GM19452 (cell line): Measurements from ENCODE around the gene LDHAL6B.

Experiments used
- ATAC-seq: cut with Tn5 transposase; IDR thresholded peaks from one replicate; pipeline ENCODE4 v1.9.1; 2021; ENCODE audit not compliant: unreplicated experiment

Gene LDHAL6B

GRCh38 chr15:59249816-59250215 lies 43.2 kb downstream of the LDHAL6B start:
- ATAC-seq = no peak

GRCh38 chr15:59250249-59250648 lies 43.6 kb downstream of the LDHAL6B start:
- ATAC-seq = no peak

- peak; percentile 45 for ATAC-seq
These were observed 44.6 kb downstream of the LDHAL6B start for GRCh38 chr15:59251001-59251845.

GRCh38 chr15:59252137-59252536 lies 45.5 kb downstream of the LDHAL6B start:
- ATAC-seq = no peak

GRCh38 chr15:59255680-59256336 lies 49.2 kb downstream of the LDHAL6B start:
- no peak for ATAC-seq

- ATAC-seq = no peak
These were observed 49.8 kb downstream of the LDHAL6B start for GRCh38 chr15:59256482-59256881.

- ATAC-seq = no peak
These were observed 50.5 kb downstream of the LDHAL6B start for GRCh38 chr15:59257140-59257539.
